GM21447 (cell line): ENCODE data around the gene NRXN3.

Experiments
- ATAC-seq: cut with Tn5 transposase; IDR thresholded peaks from one replicate; pipeline ENCODE4 v1.9.1; 2021; ENCODE audit not compliant: unreplicated experiment

NRXN3 gene

DNA sequence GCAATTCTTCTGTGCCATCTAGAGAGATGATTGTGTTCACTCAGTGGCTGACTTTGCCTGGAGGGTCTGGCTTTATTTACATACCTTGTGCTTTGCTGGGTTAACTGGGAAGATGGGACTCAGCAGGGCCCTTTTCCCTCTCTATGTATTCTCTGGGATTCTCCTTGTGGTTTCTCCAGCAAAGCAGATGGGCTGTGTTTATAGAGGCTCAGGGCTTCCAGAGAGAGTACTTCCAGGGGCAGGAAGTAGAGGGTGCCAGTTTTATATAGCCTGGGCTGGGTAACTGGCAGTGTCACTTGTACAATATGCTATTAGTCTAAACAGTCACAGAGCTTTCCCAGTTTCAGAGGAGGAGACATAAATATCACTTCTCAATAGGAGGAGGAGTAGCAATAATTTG is 1531.2 kb downstream of the NRXN3 start:
- no peak for ATAC-seq

DNA sequence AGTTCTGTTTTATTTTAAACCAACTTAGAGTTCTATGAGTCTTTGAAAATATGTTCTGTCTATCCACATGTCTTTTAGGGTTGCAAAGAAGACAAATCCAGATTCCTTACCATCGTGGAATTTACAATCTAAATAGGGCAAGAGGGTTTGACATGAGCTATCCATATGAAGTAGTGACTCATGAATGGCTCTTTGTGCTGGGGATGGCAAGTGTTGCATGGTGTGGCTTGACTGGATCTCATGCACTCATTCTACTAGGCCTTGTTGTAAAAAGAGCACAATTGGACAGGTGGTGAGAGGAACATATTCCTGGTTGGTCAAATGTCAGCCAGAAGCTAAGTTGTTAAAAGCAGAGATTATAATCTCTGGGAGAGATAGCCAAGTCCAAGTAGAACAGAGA is 1532.0 kb downstream of the NRXN3 start:
- ATAC-seq = no peak

DNA sequence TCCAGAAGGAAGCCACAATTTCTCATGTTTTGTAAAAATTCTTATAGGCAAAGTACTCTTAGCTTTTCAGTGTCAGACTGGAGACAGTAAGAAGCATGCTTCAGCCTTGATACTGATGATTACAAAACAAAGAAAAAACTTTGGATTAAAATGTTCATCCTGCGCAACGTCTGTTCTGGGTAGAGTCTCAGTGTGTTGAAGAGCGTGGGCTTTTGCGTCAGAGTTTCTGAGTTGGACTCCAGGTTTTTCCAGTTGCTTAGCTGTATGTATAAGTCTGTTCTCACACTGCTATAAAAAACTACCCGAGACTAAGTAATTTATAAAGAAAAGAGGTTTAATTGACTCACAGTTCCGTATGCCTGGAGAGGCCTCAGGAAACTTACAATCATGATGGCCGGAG is 1533.0 kb downstream of the NRXN3 start:
- ATAC-seq = no peak

DNA sequence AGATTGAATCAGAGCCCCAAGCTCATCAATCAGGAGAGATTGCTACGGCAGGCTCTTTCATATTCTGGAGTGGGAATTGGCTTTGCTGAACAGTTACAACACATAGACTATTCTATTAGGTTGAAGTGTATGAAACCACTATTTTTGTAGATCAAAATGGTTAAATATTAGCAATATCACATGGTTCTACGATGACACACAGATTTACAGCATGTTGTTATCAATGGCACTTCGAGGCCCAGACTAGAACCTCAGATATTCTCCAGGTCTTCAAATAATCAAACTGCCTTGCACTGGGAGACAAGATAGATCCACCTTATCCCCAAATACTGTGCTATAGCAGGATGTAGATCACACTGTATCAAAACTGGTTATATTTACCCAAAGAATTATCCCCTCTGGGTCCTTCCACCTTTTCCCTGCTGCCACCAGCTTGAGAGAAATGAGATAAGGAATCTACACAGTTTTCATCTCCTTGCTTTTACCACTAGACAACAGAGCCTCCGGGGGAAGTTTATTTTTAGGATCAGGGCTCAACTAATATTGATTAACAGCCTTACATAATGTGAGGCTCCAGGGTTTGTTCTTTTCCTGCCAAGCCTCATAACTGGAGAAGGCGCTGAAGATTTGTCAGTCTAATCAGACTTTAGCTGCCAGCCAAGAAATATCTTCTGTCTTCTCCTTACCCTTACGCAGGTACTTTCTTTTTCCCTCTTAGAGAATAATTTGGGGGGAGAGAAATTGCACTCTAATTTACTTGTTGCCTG is 1534.1 kb downstream of the NRXN3 start:
- ATAC-seq = no peak

DNA sequence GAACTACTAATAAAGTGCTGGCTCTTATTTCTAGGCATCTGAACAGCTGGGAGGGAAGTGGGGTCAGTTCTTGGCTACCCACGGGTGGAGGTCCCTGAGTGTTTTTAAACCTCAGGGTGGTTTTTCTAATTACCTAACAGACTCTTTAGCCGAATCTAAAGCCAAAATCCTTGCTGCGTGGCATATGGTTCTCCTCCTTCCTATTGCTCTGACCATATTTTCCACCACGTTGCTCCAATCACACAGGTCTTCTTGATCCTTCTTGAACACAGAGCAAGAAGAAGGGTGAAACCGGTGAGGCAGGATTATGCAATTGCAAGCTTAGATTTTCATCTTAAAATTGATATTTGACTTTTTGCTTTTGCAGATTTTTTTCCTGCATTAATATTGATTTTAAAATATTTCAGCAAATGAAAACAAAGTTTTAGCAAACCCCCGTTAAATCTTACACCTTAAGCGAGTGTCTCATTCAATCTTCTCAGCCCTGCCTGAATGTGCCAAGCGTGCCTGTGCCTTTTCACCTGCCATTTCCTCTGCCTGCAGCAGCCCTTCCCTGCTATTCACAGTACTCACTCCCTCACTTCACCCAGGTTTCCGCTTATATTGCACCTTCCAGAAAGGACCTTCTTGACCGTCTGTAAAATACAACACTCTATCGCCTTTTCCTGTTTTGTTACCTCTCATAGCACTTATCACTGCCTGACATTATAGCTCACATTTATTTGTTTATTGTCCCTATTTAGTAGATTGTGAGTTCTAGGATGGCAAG is 1535.1 kb downstream of the NRXN3 start:
- no peak for ATAC-seq

DNA sequence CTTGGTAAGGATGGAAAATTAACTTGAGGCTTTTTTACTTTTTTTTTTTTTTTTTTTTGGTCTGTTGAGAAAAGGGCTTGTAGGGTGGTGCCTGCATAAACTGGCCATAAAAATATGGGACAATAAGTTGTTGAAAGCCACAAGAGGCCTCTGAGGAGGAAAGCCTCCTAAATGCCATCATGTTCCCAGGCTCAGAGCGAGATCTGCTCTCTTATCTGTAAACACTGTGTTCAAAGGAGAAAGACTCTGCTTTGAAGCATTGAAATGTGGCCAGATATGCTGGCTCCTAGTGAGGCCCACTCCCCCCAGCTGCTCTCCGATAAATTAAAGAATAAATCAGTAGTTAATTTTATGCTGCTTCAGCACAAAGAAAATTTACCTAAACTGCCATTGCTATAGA is 1536.2 kb downstream of the NRXN3 start:
- no peak for ATAC-seq

DNA sequence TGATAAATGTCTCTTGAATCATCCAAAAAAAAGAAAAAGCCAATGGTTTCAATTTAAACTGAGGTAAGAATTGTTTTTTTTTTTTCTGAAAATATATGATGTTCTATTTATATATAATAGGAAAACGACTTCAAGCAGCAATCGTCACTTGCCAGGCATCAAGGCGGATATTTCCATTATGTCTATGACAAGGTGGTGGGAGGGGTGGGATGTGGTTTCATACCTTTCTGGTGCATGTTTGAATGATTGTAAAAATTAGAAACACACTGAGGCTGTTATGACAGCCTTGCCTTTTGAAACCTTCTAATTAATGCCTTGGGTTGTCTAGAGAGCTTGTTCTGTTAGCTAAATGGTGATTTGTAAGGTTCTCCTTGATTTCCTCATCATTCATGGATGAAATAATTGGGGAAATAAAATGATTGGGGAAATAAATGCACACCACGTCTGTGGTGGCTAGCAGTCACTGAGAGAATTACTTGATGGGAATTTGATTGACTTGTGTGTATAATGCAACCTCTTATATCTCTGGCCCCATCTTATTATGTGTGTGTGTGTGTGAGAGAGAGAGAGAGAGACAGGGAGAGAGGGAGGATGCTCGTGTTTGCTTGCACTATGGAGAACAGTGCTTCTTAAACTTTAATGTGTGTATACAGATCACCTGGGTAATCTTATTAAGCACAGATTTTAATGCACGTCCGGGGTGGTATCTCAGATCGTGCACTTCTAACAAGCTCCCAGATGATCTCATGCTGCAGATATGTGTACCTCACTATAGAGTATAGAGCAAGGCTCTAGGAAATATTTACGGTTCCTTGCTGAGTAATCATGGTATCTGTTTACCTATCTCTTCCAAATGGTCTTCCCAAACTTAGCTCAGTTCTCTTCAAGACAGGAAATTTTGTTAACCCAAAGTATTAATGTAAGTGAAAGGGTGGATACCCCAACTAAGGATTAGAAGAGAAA is 1538.5 kb downstream of the NRXN3 start:
- ATAC-seq = no peak

DNA sequence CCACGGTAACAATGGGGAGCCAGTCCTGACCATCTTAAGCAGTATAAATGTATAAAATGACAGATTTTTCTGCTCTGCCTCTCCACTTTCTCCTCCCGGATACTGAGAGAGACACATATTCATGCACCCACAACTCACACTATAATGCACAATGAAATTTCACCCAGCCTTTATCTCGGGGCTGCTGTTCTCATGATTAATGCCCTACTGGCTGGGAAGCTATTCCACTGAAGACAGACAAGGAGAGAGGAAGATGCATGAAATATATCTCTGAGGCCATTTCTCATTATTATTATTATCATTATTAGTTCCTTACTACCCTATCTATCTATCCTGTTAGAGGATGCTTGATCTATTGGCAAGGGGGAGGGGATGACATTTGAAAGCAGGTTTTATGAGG is 1539.4 kb downstream of the NRXN3 start:
- ATAC-seq = no peak

DNA sequence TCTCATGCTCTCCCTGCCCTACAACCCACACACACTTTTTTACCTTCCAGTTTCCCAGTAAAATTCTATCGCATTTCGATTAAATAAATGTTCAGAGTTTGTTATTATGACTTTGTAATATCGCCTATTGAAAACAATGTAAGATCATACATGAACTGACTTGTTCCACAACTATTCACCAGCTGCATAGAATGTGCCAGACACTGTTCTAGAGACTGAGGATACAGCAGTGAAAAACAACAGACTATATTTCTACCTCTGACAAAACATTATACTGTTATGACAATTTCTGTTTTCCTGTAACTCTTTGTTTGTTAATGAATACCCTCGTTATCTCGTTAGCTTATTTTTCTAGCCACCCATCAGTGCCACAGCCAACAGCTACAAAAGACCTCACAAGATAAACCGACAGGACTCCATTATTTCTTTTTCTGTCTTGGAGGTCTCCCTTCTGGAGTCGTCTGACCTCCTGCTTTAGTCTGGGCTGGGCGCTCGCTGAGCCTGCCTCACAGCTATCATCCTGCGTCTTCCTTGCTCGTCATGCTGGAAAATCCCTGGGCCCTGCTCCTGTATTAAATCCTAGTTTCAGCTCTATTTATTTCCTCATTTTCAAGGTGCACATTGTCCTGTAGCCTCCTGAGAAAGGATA is 1542.3 kb downstream of the NRXN3 start:
- no peak for ATAC-seq

DNA sequence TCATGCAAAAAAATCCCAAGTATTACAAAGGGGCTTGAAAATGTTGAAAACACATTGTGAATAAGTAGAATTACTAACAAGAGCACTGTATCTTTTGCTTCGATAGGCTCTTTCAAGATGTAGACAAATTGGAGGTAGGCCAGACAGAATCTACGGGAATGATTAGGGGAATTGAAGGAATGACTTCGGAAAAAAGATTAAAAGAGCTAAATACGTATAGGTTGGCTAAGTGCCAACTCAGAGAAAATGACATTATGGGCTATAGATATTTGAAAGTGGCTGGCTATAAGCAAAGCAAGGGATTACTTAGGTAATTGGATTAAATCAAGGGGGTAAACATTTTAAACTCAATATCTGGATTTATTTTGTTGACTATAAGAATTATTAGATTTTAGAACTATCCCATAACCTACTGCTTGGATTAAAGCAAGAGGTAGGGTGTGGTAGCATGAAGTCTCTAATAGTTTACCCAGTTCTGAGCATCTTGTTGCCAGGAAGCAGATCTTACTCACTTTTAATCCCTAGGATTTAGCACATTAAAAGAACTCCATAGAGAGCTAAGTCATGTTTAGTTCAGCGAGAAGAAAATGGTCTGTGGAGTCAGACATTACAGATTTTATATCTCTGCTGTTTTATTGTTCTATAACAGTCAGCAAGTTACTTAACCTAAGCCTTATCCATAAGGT is 1551.4 kb downstream of the NRXN3 start:
- no peak for ATAC-seq

DNA sequence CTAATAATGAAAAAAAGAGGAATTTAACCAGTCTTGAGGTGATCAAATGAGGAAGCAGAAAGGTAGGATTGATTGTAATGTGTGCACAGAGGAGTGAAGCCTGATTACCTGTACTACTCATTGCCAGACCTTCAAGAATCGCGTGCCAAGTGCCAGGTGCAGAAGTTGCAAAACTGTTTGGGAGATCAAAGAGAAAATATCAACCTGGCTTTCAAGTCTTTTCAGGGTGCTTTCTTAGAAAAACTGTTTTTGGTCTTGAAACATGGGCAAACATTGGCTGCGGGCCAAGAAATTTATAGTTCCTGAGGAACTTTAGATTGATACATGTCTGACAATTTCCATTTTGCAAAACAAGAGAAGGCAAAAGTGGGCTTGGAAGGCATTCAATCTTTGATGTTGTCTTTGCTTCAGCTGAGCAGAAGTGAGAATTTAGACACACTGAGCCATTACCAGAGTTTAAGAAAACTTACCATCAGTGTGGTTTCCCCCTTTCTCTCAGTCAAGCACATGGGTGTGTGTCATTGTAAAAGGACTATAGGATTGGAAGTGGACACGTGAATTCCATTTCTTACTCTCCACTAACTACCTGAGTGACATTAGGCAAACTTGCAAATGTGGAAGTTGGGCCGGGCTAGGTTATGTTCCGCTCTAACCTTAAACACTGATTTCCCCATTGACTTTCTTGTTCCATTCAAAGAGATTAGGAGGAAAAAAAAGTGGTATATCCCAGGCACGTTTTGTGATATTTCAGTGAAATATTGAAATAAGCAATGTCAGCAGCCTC is 1555.0 kb downstream of the NRXN3 start:
- ATAC-seq = no peak

DNA sequence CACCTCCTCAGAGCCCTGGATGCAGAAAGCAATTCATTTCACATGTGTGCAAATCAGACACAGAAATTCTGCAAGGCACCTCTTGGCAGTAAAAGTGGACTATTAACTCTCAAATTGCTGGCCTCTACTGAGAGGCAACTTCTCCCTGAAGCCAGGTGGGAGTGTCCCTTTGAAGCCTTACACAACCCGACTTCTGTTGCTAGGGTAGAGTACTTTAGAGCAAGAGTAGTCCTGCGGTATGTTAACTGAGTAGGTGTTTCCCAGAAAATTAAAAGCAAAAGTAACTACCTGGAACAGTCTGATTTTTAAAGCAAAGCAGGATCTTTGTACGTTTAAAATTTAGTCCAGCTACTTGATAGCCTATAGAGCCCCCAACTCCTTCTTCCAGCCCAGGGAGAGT is 1557.7 kb downstream of the NRXN3 start:
- no peak for ATAC-seq

DNA sequence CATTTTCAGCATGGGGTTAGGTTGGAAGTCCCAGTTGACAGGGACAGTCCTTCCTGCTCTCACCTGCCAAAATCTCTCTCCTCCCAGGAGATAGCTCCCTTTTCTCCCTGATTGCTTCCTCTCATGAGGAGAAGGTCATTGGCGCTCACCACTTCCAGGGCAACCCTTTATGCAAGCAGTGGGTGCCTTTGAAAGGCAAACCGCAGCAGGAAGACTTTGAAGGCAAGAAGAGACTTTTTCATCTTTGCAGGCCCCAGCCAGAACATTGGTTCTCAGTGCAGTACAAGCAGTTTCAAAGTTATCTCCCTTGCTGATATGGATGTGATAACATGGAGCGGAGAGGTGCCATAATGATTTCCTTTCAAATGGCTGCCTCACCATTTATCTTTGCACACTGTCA is 1558.2 kb downstream of the NRXN3 start:
- ATAC-seq = no peak

DNA sequence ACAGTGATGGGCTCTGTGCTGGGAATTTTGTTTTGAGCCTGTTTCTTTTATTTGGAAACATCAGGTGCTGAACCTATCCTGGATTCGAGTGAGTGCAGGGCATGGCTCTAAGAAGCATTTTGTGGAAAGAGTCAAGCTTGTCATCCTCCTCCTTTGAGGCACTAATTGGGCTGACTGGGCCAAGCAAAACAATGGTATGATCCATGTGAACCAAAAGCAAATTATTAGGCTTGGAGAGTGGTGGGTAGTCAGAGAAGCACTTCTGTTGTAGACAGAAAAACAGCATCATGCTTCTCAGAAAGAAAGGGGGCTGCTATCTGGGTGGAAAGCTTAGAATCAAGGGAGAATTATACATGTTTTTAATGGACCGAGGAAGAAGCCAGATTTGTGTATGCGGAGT is 1559.6 kb downstream of the NRXN3 start:
- no peak for ATAC-seq

DNA sequence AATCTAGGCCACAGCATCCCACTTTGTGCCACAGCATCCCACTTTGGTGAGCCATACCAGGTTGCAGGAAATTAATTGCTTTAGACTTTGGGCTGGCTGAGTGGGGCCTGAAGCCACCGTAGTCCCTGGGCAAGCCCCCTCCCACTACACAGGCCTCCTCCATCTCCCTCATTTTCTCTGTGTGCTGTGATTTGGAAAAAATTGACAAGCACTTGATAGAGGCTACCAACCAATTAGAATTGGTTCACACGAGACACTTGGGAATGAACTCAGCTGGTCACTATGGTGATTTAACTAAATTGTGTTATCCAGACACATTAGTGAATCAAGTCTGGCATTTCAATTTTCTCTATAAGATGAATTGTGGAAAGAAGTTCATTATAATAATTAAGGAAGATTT is 1560.0 kb downstream of the NRXN3 start:
- ATAC-seq = no peak

DNA sequence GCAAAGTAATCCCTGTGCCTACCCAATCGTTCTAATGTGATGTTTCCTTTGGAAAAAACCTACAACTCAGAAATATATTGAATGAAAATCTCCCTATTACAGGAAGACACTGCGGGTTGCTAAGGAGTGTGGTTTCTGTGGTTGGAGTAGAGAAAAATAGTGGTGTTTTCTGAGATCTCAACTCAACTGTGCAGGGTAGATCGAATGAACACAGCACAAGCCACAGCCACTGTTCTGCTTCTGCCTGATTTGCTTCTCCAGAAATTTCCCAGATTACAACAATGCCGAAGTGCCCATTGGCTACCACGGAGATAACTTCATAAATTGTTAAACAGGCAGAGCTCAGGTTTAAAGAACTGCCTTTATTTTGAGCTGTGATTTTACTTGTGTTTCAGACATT is 1560.8 kb downstream of the NRXN3 start:
- ATAC-seq = no peak

DNA sequence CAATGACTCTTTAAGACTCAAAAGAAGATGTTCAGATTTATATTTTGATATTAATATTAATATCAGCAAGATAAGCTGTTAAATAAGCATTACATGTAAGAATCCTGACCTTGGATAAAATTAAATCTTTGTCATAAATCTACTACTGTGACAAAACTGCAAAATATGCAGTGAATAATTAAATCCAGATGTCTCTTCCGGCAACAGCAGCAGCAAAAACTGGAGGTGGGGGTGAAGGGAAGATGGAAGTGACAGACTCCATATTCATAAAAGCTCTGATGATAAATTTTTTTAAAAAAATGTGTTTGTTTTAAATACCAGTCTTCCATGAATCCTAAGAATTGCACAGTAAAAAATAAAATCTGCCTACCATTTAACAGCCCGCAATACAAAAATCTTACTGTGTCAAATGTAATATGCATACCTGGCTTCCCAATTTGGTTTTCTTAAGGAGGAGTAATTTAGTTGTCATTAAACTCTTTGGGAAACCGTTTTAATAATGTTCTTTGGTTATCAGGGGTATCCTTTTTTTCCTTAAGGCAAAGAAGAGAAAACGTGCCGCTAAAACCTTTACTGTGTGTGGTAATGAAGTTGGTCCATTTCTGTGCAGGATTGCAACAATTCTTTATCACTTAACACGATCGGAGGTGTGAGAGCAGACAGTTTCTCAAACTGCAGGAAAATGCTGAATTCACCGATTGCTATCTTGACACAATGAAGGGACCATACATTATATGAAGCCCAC is 1562.9 kb downstream of the NRXN3 start:
- no peak for ATAC-seq

DNA sequence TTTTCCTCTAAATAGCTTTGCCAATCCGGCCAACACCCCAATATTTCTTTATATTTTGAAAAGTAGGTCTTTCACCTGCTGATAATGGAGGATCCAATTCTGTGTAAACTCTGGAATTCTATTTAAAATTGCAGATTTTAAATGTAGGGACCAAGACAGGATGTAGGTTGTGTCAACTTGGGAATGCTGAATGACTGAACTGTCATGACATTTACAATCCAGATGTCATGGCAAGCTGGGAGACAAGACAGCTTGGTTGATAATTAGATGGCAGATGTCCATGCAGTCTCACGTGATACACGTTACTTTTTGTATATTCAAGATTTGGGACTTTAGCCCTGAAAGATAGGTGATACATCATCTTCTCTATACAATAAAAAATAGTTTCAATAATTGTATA is 1564.0 kb downstream of the NRXN3 start:
- ATAC-seq = no peak

DNA sequence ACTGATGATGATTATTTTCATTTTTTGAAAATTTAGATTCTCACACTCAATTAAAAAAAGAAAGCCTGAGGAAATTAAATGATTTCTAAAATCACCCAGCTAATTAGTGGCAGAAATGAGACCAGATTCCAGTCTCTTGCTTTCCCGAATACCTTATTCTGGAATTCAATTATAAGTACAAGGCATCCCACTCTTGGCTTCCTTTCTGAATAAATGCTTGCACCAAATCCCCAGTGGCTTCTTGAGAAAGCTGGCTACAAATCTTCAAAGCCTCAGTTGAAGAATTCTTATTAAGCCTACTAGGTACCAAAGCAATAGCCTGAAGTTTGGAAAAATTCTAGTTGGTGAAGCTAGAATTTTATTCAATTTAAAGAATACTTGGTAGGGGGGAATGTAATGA is 1564.5 kb downstream of the NRXN3 start:
- no peak for ATAC-seq
